VCaP (cell line): ENCODE measurements around the gene TSC1.

ENCODE experiments used
- H3K27ac ChIP-seq: fragments of 450-650 bp; 2 replicates; pipeline ENCODE4 v1.5.1; 2017
- TF ChIP-seq, protein P1 (sequence below): fragments of 450-650 bp; conservative IDR thresholded peaks from 2 replicates; pipeline ENCODE4 v1.5.1; 2017; ENCODE audit warnings: mild to moderate bottlenecking, moderate library complexity

TSC1 gene

DNA sequence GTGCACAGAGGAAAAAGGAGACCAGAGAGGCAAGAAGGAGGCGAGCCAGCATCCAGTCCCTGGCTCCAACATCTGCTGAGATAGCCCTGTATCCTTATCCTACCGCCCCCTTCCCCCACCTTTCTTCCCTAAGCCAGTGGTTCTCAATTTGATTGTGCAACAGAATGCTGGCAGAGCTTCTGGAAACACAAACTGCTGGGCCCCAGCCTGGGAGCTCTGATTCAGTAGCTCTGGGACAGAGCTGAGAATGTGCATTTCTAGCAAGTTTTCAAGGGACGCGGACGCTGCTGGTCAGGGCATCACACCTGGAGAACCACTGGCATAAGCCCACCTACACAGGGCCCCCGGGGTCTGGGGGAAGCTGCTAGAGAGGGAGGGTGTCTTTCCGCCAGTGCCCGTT lies 87.4 kb downstream of the TSC1 start:
- no peak overlapping the region for H3K27ac ChIP-seq
- TF ChIP-seq, protein P1, sequence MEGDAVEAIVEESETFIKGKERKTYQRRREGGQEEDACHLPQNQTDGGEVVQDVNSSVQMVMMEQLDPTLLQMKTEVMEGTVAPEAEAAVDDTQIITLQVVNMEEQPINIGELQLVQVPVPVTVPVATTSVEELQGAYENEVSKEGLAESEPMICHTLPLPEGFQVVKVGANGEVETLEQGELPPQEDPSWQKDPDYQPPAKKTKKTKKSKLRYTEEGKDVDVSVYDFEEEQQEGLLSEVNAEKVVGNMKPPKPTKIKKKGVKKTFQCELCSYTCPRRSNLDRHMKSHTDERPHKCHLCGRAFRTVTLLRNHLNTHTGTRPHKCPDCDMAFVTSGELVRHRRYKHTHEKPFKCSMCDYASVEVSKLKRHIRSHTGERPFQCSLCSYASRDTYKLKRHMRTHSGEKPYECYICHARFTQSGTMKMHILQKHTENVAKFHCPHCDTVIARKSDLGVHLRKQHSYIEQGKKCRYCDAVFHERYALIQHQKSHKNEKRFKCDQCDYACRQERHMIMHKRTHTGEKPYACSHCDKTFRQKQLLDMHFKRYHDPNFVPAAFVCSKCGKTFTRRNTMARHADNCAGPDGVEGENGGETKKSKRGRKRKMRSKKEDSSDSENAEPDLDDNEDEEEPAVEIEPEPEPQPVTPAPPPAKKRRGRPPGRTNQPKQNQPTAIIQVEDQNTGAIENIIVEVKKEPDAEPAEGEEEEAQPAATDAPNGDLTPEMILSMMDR = no peak

DNA sequence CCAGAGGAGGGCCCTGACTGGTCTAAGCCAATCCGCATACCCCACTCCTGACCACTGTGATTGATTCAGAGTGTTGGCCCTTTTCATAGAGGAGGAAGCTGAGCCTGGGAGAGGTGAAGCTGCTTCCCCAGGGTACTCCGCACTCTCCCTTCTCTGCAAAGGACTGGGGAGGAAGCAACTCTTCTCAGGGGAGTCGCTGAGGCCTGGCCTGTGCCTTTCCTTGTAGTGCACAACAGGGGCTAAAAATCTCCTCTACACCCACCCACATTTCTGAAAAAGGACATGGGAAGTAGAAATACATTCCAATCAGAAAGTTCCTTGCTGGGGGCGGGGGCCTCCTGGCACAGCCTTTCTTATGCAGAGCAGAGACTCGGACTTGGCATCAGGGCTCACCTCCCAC lies 88.5 kb downstream of the TSC1 start:
- H3K27ac ChIP-seq = no peak overlapping the region

DNA sequence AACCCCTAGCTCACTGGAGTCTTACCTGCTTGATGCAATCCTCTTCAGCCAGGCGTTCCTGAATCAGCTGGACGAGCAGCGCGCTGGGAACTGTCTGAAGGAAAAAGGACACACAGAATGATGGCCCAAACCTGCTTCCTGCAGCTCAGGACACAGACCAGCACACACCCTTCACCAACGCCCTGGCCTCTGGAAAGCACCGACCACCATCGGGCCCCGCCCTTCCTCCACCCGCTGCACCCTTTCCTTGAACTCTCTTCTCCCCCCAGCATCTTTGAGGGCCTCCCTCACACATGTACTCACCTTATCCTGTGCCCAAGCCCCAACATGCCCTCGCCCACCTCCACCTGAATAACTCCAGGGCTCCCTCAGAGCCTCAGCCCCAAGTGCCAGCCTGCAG lies 89.6 kb downstream of the TSC1 start:
- no peak overlapping the region for H3K27ac ChIP-seq
- TF ChIP-seq, protein P1 = no peak

More for the DNA sequence above, 88.5 kb downstream of the TSC1 start:
- TF ChIP-seq, protein P1 = no peak

DNA sequence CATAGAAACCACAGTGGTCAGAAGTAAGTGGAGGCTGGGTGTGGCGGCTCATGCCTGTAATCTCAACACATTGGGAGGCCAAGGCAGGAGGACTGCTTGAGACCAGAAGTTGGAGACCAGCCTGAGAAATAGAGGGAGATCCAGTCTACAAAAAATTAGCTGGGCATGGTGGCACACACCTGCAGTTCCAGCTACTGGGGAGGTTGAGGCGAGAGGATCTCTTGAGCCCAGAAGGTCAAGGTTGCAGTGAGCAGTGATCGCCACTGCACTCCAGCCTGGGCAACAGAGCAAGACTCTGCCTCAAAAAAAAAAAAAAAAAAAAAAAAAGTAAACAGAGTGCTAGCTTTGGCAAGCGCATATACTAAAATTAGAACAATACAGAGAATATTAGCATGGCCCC lies 90.9 kb downstream of the TSC1 start:
- H3K27ac ChIP-seq = no peak overlapping the region
- TF ChIP-seq, protein P1 = no peak

DNA sequence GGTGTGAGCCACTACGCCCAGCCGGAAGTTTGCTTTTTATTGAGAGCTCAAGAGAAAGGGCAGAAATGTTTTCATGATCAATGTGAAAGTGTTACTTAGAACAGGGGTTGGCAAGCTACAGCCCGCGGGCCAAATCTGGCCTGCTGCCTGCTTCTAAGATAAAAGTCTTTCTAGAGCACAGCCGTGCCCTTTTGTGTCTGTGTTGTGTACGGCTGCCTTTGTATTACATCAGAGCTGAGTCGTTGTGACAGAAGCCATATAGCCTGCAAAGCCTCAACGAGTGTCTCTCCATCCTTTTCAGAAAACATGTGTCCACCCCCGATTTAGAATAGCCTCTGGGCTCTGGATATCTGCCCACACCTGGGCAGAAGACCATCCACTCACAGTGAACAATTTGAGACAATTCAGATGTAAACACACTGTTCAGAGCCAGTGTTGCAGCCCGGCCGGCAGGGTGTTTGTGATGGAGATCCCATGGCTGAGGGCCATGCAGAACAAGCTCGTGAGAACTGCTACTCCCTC lies 95.2 kb downstream of the TSC1 start:
- peak overlapping the region; percentile 71 for H3K27ac ChIP-seq
- TF ChIP-seq, protein P1 = no peak

DNA sequence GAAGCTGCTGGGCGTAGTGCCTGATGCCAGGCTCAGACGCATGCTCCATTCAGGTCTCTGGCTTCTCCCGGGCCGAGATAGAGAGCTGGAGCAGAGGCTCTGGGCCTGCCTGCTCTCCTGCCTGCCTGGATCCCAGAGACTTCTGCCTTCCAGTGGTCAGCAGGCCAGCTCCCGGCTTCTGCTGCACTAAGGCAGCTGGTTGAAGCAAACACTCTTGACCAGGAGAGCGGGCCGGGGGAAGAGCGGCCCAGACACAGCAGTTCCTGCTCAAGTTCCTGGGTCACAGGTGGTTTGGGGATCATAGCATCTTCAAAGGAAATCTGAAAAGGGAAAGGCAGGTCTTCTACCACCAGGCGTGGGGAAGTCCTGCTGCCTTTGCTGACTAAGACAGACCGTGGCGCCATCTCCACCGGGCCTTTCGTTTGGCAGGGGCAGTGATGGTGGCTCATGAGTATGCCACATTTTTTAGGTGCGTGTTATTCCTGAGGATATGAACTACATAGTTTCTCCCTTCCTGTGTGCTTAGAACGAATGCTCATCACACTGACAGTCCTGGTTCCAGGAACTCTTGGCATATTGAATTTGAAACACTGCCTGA lies 97.4 kb downstream of the TSC1 start:
- TF ChIP-seq, protein P1 = no peak
- H3K27ac ChIP-seq = no peak overlapping the region

DNA sequence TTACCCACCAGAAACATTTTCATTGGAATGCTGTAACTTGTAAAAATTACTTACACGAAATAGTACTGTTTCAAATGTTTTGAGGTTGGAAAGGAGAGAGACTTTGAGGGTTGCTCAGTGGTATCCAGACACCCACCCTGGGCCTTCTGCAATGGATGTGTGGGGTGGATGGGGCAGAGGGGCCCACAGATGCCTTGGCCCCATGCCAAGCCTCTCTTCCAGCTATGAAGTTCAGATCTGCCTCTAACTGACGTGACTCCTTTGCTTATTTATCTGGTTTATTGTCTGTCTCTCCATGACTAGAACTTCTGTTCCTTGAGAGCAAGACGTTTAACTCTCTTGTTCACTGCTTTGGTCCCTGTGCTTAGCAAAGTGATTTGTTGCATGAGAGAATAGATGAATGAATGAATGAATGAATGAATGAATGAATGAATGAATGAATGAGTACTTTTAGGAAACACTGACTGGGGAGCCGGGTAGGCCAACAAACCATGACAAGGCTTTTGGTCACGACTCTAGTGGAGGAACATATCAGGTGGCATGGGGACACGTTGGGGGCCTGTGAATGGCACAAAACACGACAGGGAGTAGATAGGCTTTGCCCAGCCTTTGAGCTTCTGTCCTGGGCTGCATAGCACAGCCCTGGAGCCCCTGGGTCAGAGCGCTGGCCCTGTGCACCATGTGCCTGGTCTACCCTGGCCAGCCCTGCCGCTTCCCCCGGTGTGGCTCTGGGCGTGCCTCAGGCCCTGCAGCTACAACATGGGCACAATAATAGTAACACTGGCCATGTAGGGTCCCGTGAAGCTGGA lies 98.1 kb downstream of the TSC1 start:
- TF ChIP-seq, protein P1 = no peak
- H3K27ac ChIP-seq = no peak overlapping the region
